ENCODE measurements around the gene MELK. TPM values are rescaled to one million over a fixed set of nuclear protein-coding genes. Genes with fewer than 3 reads are reported as not detected.

Gene MELK
- total RNA-seq, 2 donors from 2014 or later, result 0.73 to 1.2 TPM

DNA sequence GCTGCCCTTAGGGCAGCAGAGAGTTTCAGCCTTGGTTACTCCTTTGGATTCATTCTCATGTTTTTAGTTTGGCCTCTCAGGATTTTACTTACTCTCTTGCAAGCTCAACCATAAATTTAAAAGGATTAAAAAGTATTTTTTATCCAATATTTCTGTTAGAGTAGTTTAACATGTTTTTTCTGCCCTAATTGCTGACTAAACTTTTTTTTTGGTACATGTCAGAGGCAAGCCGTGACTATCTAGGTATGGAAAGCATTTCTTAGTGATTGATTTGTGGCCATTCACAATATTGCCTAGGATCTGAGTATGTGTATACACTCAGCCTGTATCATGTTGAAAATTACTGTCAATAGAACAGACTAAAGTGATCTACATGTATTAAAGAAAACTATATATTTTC lies 92.1 kb downstream of the MELK start:
- ATAC-seq, result no peak
- peaks cover 2% of the 10 kb centered on the region for H3K36me3 Mint-ChIP-seq (ENCODE audit: low read depth)
- H3K4me3 Mint-ChIP-seq, result no peak overlapping the region
- no peak for DNase-seq
- no peaks in the 10 kb centered on the region for H3K27me3 Mint-ChIP-seq
- H3K4me1 Mint-ChIP-seq, result peaks cover 9% of the 10 kb centered on the region
- H3K9me3 ChIP-seq (ENCODE audit: control insufficient read depth, low read length, poor library complexity, severe bottlenecking), result no peaks in the 10 kb centered on the region
- no peak overlapping the region for H3K27ac Mint-ChIP-seq

GRCh38 chr9:36665387-36665786 lies 92.7 kb downstream of the MELK start:
- Mint-ChIP-seq H3K36me3 (ENCODE audit: low read depth) (peaks cover 2% of the 10 kb centered on the region), H3K4me3 (no peak overlapping the region), H3K27me3 (no peaks in the 10 kb centered on the region), H3K27ac (no peak overlapping the region), H3K4me1 (peaks cover 9% of the 10 kb centered on the region)
- no peak for ATAC-seq
- no peaks in the 10 kb centered on the region for H3K9me3 ChIP-seq (ENCODE audit: control insufficient read depth, low read length, poor library complexity, severe bottlenecking)
- no peak for DNase-seq

DNA sequence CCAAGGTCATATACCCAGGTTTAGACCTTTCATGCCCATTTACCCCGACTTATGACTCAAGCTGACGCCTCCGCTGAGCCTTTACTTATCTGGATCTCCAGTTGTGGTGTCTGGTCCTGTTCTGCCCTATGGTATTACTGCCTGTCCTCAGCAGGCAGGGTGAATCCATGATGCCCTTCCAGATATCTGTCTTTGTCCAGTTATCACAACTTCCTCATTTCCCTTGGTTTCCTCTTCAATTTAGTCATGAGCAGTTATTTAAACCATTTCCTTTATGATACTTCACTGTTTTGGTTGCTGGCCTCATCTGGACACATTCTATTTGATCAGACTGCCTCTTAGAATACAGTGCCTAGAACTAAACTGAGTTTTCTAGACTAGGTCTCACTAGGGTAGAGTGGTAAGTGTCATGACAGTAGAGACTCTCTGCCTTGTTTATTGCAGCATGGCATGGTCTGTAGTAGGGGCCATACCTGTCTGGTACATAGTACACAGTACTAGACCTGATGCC lies 93.3 kb downstream of the MELK start:
- Mint-ChIP-seq H3K27me3 (no peaks in the 10 kb centered on the region), H3K4me1 (peaks cover 9% of the 10 kb centered on the region), H3K36me3 (ENCODE audit: low read depth) (peaks cover 2% of the 10 kb centered on the region), H3K4me3 (no peak overlapping the region), H3K27ac (no peak overlapping the region)
- no peaks in the 10 kb centered on the region for H3K9me3 ChIP-seq (ENCODE audit: control insufficient read depth, low read length, poor library complexity, severe bottlenecking)
- no peak for DNase-seq
- no peak for ATAC-seq

DNA sequence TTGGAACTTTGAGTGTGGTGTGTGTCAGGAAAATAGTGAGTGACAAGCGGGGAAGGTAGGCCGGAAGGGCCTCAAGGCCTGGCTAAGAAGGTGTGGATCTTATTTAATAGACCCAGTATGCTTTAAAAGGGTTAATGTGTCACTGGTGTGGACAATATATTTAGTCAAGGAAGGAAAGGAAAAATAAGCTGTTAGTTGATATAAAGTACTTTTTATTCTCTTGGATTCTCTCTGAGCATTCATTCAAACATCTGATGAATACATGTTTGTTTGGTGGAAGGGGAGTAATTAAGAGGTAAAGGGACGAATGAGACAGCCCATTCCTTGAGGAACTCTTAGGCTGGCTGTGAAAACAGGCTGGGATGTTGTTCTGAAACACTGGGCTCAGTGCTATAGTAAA lies 98.9 kb downstream of the MELK start:
- no peak overlapping the region for H3K4me3 Mint-ChIP-seq
- no peaks in the 10 kb centered on the region for H3K9me3 ChIP-seq (ENCODE audit: control insufficient read depth, low read length, poor library complexity, severe bottlenecking)
- no peak overlapping the region for H3K27ac Mint-ChIP-seq
- peaks cover 2% of the 10 kb centered on the region for H3K36me3 Mint-ChIP-seq (ENCODE audit: low read depth)
- ATAC-seq, result no peak
- no peak for DNase-seq
- peaks cover 3% of the 10 kb centered on the region for H3K4me1 Mint-ChIP-seq
- H3K27me3 Mint-ChIP-seq, result no peaks in the 10 kb centered on the region

GRCh38 chr9:36676091-36676490 lies 103.4 kb downstream of the MELK start:
- DNase-seq (no peak), ATAC-seq (no peak)
- H3K27ac Mint-ChIP-seq, result no peak overlapping the region
- H3K4me3 Mint-ChIP-seq, result no peak overlapping the region
- H3K36me3 Mint-ChIP-seq (ENCODE audit: low read depth), result no peaks in the 10 kb centered on the region
- H3K9me3 ChIP-seq (ENCODE audit: control insufficient read depth, low read length, poor library complexity, severe bottlenecking), result no peaks in the 10 kb centered on the region
- H3K4me1 Mint-ChIP-seq, result peaks cover 3% of the 10 kb centered on the region
- H3K27me3 Mint-ChIP-seq, result no peaks in the 10 kb centered on the region

DNA sequence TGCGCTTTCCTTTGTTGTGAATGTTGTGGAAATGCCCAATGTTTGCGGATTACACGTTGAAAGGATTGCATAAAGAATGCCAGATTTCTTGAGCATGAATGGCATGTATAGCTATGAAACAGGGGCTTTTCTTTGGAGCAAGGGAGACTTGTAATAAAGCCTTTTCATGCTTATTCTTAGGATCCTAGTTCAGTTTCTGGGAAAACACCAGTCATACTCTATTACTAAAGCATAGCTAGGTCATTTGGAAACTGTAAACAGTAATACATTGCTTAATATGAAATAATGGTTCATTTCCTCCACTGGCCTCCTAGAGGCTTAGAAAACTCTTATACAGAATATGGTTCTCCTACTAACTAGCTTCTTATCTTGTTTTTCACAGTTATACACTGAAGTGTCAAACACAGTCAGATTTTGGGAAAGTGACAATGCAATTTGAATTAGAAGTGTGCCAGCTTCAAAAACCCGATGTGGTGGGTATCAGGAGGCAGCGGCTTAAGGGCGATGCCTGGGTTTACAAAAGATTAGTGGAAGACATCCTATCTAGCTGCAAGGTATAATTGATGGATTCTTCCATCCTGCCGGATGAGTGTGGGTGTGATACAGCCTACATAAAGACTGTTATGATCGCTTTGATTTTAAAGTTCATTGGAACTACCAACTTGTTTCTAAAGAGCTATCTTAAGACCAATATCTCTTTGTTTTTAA lies 104.2 kb downstream of the MELK start:
- H3K27ac Mint-ChIP-seq, result no peak overlapping the region
- H3K9me3 ChIP-seq (ENCODE audit: control insufficient read depth, low read length, poor library complexity, severe bottlenecking), result no peaks in the 10 kb centered on the region
- no peaks in the 10 kb centered on the region for H3K36me3 Mint-ChIP-seq (ENCODE audit: low read depth)
- H3K4me3 Mint-ChIP-seq, result no peak overlapping the region
- no peaks in the 10 kb centered on the region for H3K27me3 Mint-ChIP-seq
- DNase-seq (no peak), ATAC-seq (no peak)
- H3K4me1 Mint-ChIP-seq, result peaks cover 3% of the 10 kb centered on the region

GRCh38 chr9:36677611-36678010 lies 104.9 kb downstream of the MELK start:
- H3K9me3 ChIP-seq (ENCODE audit: control insufficient read depth, low read length, poor library complexity, severe bottlenecking), result no peaks in the 10 kb centered on the region
- ATAC-seq, result no peak
- no peak for DNase-seq
- H3K27me3 Mint-ChIP-seq, result no peaks in the 10 kb centered on the region
- H3K4me3 Mint-ChIP-seq, result no peak overlapping the region
- H3K4me1 Mint-ChIP-seq, result peaks cover 3% of the 10 kb centered on the region
- H3K27ac Mint-ChIP-seq, result no peak overlapping the region
- peaks cover 2% of the 10 kb centered on the region for H3K36me3 Mint-ChIP-seq (ENCODE audit: low read depth)

- no peaks in the 10 kb centered on the region for H3K9me3 ChIP-seq (ENCODE audit: control insufficient read depth, low read length, poor library complexity, severe bottlenecking)
- H3K4me3 Mint-ChIP-seq, result no peak overlapping the region
- H3K27me3 Mint-ChIP-seq, result no peaks in the 10 kb centered on the region
- H3K4me1 Mint-ChIP-seq, result peaks cover 3% of the 10 kb centered on the region
- peaks cover 2% of the 10 kb centered on the region for H3K36me3 Mint-ChIP-seq (ENCODE audit: low read depth)
- H3K27ac Mint-ChIP-seq, result no peak overlapping the region
- no peak for ATAC-seq
- DNase-seq, result no peak
These were observed 107.0 kb downstream of the MELK start for GRCh38 chr9:36679710-36680109.

GRCh38 chr9:36686471-36686870 lies 113.8 kb downstream of the MELK start:
- no peaks in the 10 kb centered on the region for H3K4me1 Mint-ChIP-seq
- DNase-seq, result no peak
- peaks cover 31% of the 10 kb centered on the region for H3K27me3 Mint-ChIP-seq

DNA sequence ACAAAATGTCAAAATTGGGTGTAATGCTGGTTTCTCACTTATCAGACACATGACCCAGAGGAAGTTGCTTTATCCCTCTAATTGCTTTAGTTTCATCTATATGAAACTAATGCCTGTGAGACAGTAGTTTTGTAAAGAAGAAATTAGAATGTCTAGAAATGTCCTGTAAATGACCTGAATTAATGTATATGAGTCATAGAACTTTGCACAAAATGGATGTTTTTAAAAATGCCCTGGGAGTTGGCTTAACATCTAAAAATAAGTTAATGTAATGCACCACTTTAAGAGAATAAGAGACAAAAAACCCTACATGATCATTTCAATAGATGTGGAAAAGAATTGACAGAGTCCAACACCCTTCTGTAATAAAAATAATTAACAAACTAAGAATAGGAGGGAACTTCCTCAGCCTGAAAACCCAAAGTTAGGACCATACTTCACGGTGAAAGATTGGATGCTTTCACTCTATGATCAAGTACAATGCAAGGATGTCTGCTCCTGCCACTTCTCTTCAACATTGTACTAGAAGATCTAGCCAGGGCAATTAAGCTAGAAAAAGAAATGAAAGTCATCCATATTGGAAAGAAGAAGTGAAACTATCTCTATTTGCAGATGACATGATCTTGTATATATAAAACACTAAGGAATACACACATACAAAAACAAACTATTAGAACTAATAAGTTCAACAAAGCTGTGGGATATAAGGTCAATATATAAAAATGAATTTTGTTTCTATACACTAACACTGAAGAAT lies 117.9 kb downstream of the MELK start:
- no peaks in the 10 kb centered on the region for H3K4me1 Mint-ChIP-seq
- ATAC-seq, result no peak
- H3K27me3 Mint-ChIP-seq, result peaks cover 31% of the 10 kb centered on the region
- no peaks in the 10 kb centered on the region for H3K9me3 ChIP-seq (ENCODE audit: control insufficient read depth, low read length, poor library complexity, severe bottlenecking)
- no peak overlapping the region for H3K4me3 Mint-ChIP-seq
- no peak for DNase-seq
- no peak overlapping the region for H3K27ac Mint-ChIP-seq
- no peaks in the 10 kb centered on the region for H3K36me3 Mint-ChIP-seq (ENCODE audit: low read depth)

More at GRCh38 chr9:36686471-36686870, 113.8 kb downstream of the MELK start:
- no peak overlapping the region for H3K27ac Mint-ChIP-seq
- peaks cover 2% of the 10 kb centered on the region for H3K36me3 Mint-ChIP-seq (ENCODE audit: low read depth)
- peaks cover 3% of the 10 kb centered on the region for H3K9me3 ChIP-seq (ENCODE audit: control insufficient read depth, low read length, poor library complexity, severe bottlenecking)
- ATAC-seq, result no peak
- no peak overlapping the region for H3K4me3 Mint-ChIP-seq

DNA sequence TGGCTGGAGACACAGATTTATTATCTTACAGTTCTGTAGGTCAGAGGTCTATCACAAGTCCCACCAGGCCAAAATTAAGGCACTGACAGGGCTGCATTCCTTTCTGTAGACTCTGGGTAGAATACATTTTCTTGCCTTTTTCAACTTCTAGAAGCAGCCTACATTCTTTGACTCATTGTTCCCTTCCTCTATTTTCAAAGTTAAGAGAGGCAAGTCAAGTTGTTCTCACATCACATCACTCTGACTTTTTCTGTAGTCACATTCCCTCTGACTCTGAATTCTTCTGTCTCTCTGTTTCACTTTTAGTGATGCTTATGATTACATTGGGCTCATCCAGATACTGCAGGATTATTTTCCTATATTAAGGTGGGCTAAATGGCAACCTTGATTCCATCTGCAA lies 119.0 kb downstream of the MELK start:
- no peak overlapping the region for H3K27ac Mint-ChIP-seq
- no peak for ATAC-seq

DNA sequence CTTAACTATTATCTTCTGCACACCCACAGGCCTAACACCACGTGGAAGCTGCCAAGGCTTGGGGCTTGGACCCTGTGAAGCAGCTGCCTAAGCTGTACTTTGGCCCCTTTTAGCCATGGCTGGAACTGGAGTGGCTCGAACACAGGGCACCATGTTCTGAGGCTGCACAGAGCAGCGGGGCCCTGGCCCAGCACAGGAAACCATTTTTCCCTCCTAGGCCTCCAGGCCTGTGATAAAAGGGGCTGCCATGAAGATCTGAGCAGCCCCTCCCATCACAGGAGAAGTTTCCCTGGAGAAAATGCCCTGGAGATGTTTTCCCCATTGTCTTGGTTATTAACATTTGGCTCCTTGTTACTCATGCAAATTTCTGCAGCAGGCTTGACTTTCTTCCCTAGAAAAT lies 126.3 kb downstream of the MELK start:
- H3K9me3 ChIP-seq (ENCODE audit: control insufficient read depth, low read length, poor library complexity, severe bottlenecking), result peaks cover 2% of the 10 kb centered on the region
- H3K27ac Mint-ChIP-seq, result no peak overlapping the region
- no peak overlapping the region for H3K4me3 Mint-ChIP-seq
- H3K36me3 Mint-ChIP-seq (ENCODE audit: low read depth), result no peaks in the 10 kb centered on the region
- H3K27me3 Mint-ChIP-seq, result no peaks in the 10 kb centered on the region
- ATAC-seq (no peak), DNase-seq (no peak)
- no peaks in the 10 kb centered on the region for H3K4me1 Mint-ChIP-seq

More for the DNA sequence above, 119.0 kb downstream of the MELK start:
- Mint-ChIP-seq H3K27me3 (peaks cover 31% of the 10 kb centered on the region), H3K4me1 (no peaks in the 10 kb centered on the region), H3K4me3 (no peak overlapping the region), H3K36me3 (ENCODE audit: low read depth) (no peaks in the 10 kb centered on the region)
- DNase-seq, result no peak
- H3K9me3 ChIP-seq (ENCODE audit: control insufficient read depth, low read length, poor library complexity, severe bottlenecking), result no peaks in the 10 kb centered on the region

DNA sequence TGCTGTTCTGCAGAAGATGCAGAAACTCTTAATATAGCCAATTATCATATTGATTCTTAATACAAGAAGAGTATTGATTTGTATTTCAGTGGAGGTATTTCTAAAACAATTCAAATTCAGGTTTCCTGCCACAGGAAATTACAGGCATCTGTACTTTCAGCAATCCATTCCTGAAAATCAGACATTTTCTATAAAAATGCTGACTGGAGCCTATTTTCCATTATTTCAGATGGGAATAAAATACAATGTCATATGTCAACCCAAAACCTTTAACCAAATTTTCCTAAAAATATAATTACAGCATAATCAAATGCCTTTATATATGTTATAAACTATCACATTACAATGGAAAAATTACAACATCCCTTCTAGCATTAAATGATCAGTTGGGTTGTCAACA lies 131.5 kb downstream of the MELK start:
- H3K36me3 Mint-ChIP-seq (ENCODE audit: low read depth), result no peaks in the 10 kb centered on the region
- no peak overlapping the region for H3K27ac Mint-ChIP-seq
- H3K9me3 ChIP-seq (ENCODE audit: control insufficient read depth, low read length, poor library complexity, severe bottlenecking), result no peaks in the 10 kb centered on the region
- H3K4me1 Mint-ChIP-seq, result no peaks in the 10 kb centered on the region
- peaks cover 15% of the 10 kb centered on the region for H3K27me3 Mint-ChIP-seq
- no peak overlapping the region for H3K4me3 Mint-ChIP-seq
- no peak for ATAC-seq
- DNase-seq, result no peak
